Thymus (tissue), 11 donors: ENCODE results near the gene KIRREL3. TPM values are rescaled to one million over a fixed set of nuclear protein-coding genes. Genes with fewer than 3 reads are reported as not detected.

Experiments used
- DNase-seq, 9 donors: peaks; one replicate each; pipeline ENCODE4 v3.0.0-alpha.2; 2013; ENCODE audit warnings: low spot score in 9 of 9, low read depth in 6 of 9, missing footprints in 1 of 9
- H3K27ac ChIP-seq, 2 donors: one replicate each; pipeline ENCODE4 v1.5.1; 2013; ENCODE audit warnings: control low read depth in 1 of 2, low read depth in 1 of 2, low read length in 1 of 2, mild to moderate bottlenecking in 1 of 2, moderate library complexity in 1 of 2
- H3K27me3 ChIP-seq, 2 donors: one replicate each; pipeline ENCODE4 v1.5.1; 2013; ENCODE audit warnings: low read length in 1 of 2; ENCODE audit not compliant: control insufficient read depth in 2 of 2, insufficient read depth in 1 of 2
- H3K36me3 ChIP-seq, 2 donors: one replicate each; pipeline ENCODE4 v1.5.1; 2013; ENCODE audit warnings: low read length in 1 of 2, mild to moderate bottlenecking in 1 of 2, moderate library complexity in 1 of 2; ENCODE audit not compliant: control insufficient read depth in 2 of 2, insufficient read depth in 2 of 2
- H3K4me1 ChIP-seq, 2 donors: one replicate each; pipeline ENCODE4 v1.5.1; 2013; ENCODE audit warnings: low read length in 2 of 2; ENCODE audit not compliant: control insufficient read depth in 2 of 2, insufficient read depth in 2 of 2
- H3K4me3 ChIP-seq, 2 donors: one replicate each; pipeline ENCODE4 v1.5.1; 2013; ENCODE audit warnings: low read length in 2 of 2, control low read depth in 1 of 2, mild to moderate bottlenecking in 1 of 2
- H3K9me3 ChIP-seq, 2 donors: one replicate each; pipeline ENCODE4 v1.5.1; 2013; ENCODE audit warnings: low read length in 1 of 2, mild to moderate bottlenecking in 1 of 2; ENCODE audit not compliant: control insufficient read depth in 2 of 2, insufficient read depth in 1 of 2
- WGBS: extraction: QIAGEN DNeasy Blood & Tissue Kit; methylation state at CpG from one replicate; pipeline ENCODE4 v1.1.7; 2013; 5-methylcytosine and 5-hydroxymethylcytosine counted together
- polyA plus RNA-seq: library from polyadenylated mRNA; stranded (reverse); fragments of 200-250 nt; gene quantifications from one replicate; pipeline ENCODE4 v1.2.3, GENCODE V29; 2013
- total RNA-seq: library from RNA; stranded (reverse); fragments of 120-200 nt; gene quantifications from one replicate; pipeline ENCODE4 v1.2.4, GENCODE V29; 2013
- donor health status: healthy.

Gene KIRREL3
- total and polyA plus RNA-seq, 2 donors: 0.09 to 0.14 TPM

GRCh38 chr11:126603486-126603885 lies 397.1 kb downstream of the KIRREL3 start:
- Histone ChIP-seq H3K4me3 (no peak overlapping the region), H3K9me3 (no peaks in the 10 kb centered on the region), H3K36me3 (no peaks in the 10 kb centered on the region), H3K27ac (no peak overlapping the region), H3K27me3 (peaks cover 0 to 18% of the 10 kb centered on the region in 2 donors), H3K4me1 (no peaks in the 10 kb centered on the region)
- no peak for DNase-seq
- WGBS: 77% methylated on average over 6 of the region's 6 CpGs

- H3K4me3 ChIP-seq: no peak overlapping the region
- 85% methylated on average over 6 of the region's 6 CpGs for WGBS
- H3K36me3 ChIP-seq: no peaks in the 10 kb centered on the region
- no peaks in the 10 kb centered on the region for H3K4me1 ChIP-seq
- DNase-seq: no peak
- H3K27me3 ChIP-seq: peaks cover 0 to 18% of the 10 kb centered on the region in 2 donors
- H3K27ac ChIP-seq: no peak overlapping the region
- H3K9me3 ChIP-seq: no peaks in the 10 kb centered on the region
Measured at GRCh38 chr11:126602993-126603392, 397.6 kb downstream of the KIRREL3 start.

DNA sequence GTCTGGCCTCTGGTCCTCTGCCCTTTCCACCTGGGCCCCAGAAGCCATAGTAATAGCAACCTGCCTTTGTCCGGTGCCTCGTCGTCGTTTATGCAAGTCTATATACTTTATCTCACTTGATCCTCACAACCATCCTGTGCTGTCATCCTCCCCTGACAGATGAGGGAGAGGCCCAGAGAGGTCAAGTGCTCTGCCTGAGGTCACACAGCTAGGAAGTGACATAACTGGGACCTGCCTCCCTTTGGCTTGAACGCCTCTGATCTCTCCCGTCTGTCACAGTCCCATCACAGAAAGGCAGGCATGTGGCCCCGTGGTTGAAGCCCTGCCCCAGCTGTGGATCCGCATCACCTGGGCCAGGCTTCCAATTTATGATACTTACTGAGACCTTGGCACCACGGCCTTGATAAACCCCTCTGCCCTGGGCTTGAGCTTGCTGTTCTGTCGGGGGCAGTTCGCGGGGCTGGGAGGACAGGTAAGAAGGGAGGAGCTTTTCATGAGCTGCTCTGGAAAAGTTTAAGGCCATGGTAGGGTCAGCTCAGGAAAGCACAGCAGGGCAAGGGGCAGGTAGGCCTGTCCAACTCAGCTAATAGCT lies 398.1 kb downstream of the KIRREL3 start:
- no peak for DNase-seq
- 83% methylated on average over 12 of the region's 12 CpGs for WGBS
- H3K27me3 ChIP-seq: peaks cover 0 to 18% of the 10 kb centered on the region in 2 donors
- H3K36me3 ChIP-seq: no peaks in the 10 kb centered on the region
- H3K27ac ChIP-seq: no peak overlapping the region
- no peaks in the 10 kb centered on the region for H3K4me1 ChIP-seq
- no peaks in the 10 kb centered on the region for H3K9me3 ChIP-seq
- H3K4me3 ChIP-seq: no peak overlapping the region

GRCh38 chr11:126601550-126602215 lies 398.9 kb downstream of the KIRREL3 start:
- H3K9me3 ChIP-seq: no peaks in the 10 kb centered on the region
- H3K4me1 ChIP-seq: no peaks in the 10 kb centered on the region
- no peak overlapping the region for H3K4me3 ChIP-seq
- peaks cover 0 to 13% of the 10 kb centered on the region in 2 donors for H3K27me3 ChIP-seq
- WGBS: 75% methylated on average over 22 of the region's 22 CpGs
- DNase-seq: no peak
- H3K27ac ChIP-seq: no peak overlapping the region
- no peaks in the 10 kb centered on the region for H3K36me3 ChIP-seq

GRCh38 chr11:126601136-126601535 lies 399.4 kb downstream of the KIRREL3 start:
- DNase-seq: no peak
- WGBS: 79% methylated on average over 5 of the region's 5 CpGs
- Histone ChIP-seq H3K4me1 (no peaks in the 10 kb centered on the region), H3K9me3 (no peaks in the 10 kb centered on the region), H3K27me3 (peaks cover 0 to 11% of the 10 kb centered on the region in 2 donors), H3K36me3 (no peaks in the 10 kb centered on the region), H3K4me3 (no peak overlapping the region), H3K27ac (no peak overlapping the region)

GRCh38 chr11:126599217-126599897 lies 401.2 kb downstream of the KIRREL3 start:
- no peak for DNase-seq
- Histone ChIP-seq H3K27ac (no peak overlapping the region), H3K27me3 (peaks cover 0 to 8% of the 10 kb centered on the region in 2 donors), H3K9me3 (no peaks in the 10 kb centered on the region), H3K4me3 (no peak overlapping the region), H3K36me3 (no peaks in the 10 kb centered on the region), H3K4me1 (no peaks in the 10 kb centered on the region)
- 90% methylated on average over 7 of the region's 7 CpGs for WGBS

GRCh38 chr11:126598344-126599216 lies 402.0 kb downstream of the KIRREL3 start:
- 72% methylated on average over 5 of the region's 5 CpGs for WGBS

GRCh38 chr11:126597041-126597440 lies 403.5 kb downstream of the KIRREL3 start:
- H3K27ac ChIP-seq: no peak overlapping the region
- H3K27me3 ChIP-seq: peaks cover 0 to 8% of the 10 kb centered on the region in 2 donors
- H3K9me3 ChIP-seq: no peaks in the 10 kb centered on the region
- H3K4me3 ChIP-seq: no peak overlapping the region
- H3K4me1 ChIP-seq: no peaks in the 10 kb centered on the region
- WGBS: 71% methylated on average over 10 of the region's 10 CpGs
- no peak for DNase-seq
- no peaks in the 10 kb centered on the region for H3K36me3 ChIP-seq

More at GRCh38 chr11:126598344-126599216, 402.0 kb downstream of the KIRREL3 start:
- Histone ChIP-seq H3K9me3 (no peaks in the 10 kb centered on the region), H3K36me3 (no peaks in the 10 kb centered on the region), H3K27ac (no peak overlapping the region), H3K27me3 (peaks cover 0 to 8% of the 10 kb centered on the region in 2 donors), H3K4me1 (no peaks in the 10 kb centered on the region), H3K4me3 (no peak overlapping the region)
- DNase-seq: no peak
